VCaP (cell line): ENCODE results near the gene CTSH.

Source experiments
- H3K27ac ChIP-seq: fragments of 450-650 bp; 2 replicates; pipeline ENCODE4 v1.5.1; 2017
- TF ChIP-seq, protein P1 (sequence below): fragments of 450-650 bp; conservative IDR thresholded peaks from 2 replicates; pipeline ENCODE4 v1.5.1; 2017; ENCODE audit warnings: mild to moderate bottlenecking, moderate library complexity

CTSH gene

DNA sequence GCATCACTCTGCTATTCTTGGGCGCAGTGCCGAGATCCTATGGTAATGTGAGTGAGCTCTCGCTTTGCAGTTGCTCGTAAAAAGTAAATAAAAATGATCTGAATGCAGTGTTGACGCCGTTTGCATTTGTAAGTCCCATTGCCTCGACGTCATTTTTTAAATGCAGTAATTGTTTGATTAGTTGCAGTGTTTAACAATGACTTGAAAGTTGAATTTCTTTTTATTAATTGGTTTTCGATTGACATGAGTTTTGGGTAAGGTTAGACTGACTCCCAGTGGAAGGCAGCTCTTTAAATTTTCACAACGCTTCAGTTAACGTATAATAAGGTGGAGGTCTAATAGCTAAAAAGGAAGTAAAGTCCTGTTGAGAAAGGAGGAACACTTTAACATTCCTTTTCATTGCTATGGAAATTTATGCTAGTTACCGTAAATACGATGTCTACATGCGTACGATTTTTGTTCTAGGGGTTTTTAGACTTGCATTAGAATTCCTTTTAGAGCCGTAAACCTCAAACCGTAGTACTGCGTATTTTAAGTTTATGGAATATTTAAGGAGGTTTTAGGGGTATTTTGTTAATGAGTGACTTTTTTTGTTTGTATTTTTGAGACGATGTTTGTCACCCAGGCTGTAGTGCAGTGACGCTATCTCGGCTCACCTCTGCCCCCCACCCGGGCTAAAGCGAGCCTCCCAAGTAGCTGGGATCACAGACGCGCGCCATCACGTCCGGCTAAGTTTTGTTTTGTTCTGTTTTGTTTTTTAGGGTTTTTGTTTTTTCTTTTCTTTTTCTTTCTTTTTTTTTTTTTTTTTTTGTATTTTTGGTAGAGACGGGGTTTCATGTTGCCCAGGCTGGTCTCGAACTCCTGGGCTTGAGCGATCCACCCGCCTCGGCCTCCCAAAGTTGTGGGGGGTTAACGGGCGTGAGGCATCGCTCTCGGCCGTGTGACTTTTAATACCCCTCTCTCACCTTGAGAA, 70.8 kb downstream of the CTSH start:
- TF ChIP-seq, protein P1, sequence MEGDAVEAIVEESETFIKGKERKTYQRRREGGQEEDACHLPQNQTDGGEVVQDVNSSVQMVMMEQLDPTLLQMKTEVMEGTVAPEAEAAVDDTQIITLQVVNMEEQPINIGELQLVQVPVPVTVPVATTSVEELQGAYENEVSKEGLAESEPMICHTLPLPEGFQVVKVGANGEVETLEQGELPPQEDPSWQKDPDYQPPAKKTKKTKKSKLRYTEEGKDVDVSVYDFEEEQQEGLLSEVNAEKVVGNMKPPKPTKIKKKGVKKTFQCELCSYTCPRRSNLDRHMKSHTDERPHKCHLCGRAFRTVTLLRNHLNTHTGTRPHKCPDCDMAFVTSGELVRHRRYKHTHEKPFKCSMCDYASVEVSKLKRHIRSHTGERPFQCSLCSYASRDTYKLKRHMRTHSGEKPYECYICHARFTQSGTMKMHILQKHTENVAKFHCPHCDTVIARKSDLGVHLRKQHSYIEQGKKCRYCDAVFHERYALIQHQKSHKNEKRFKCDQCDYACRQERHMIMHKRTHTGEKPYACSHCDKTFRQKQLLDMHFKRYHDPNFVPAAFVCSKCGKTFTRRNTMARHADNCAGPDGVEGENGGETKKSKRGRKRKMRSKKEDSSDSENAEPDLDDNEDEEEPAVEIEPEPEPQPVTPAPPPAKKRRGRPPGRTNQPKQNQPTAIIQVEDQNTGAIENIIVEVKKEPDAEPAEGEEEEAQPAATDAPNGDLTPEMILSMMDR, result peak; percentile 52
- H3K27ac ChIP-seq, result peak overlapping the region; percentile 100

- TF ChIP-seq, protein P1, result peak; percentile 72
- peak overlapping the region; percentile 100 for H3K27ac ChIP-seq
These were observed 71.7 kb downstream of the CTSH start for GRCh38 chr15:78872972-78873792.

GRCh38 chr15:78872155-78872971, 72.5 kb downstream of the CTSH start, which contains the start of gene MORF4L1:
MORF4L1 (plus strand) TSS chr15:78872890; CDS start chr15:78873018, 128 bp downstream.
- TF ChIP-seq, protein P1, result no peak
- peak within 1 kb of the TSS; percentile 100 for H3K27ac ChIP-seq

DNA sequence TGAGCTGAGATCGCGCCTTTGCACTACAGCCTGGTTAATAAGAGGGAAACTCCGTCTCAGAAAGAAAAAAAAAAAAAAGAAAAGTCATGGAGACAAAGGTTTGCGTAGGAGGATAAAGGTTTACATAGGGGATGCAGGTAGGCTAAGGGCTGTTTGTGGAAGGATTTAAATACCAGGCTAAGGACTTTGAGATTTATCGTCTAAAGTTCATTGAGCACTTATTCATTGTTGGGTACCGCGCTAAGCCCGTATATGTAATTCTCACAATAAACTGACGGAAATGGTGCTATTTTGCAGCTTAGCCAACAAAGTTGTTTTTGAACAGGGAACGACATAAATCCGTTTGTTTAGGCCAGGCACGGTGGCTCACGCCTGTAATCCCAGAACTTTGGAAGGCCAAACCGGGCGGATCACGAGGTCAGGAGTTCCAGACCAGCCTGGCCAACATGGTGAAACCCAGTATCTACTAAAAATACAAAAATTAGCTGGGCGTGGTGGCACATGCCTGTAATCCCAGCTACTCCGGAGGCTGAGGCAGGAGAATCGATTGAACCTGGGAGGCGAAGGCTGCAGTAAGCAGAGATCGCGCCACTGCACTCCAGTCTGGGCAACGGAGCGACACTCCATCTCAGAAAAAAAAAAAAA, 73.2 kb downstream of the CTSH start:
- peak overlapping the region; percentile 100 for H3K27ac ChIP-seq
